Endothelial cell of umbilical vein (primary cell): ENCODE data around the gene PPP1R8.
"Not testable (repeated sequence)": the region's sequence is repeated elsewhere in the genome, so short reads cannot be mapped to it uniquely, and the experiment has no call there.

Experiments used
- EZH2 ChIP-seq: IDR thresholded peaks from 2 replicates; pipeline ENCODE4 v1.6.1; 2012; ENCODE audit warnings: borderline replicate concordance, low read depth, mild to moderate bottlenecking, moderate library complexity, low read length, inconsistent platforms; ENCODE audit not compliant: severe bottlenecking
- POLR2A ChIP-seq: IDR thresholded peaks from 2 replicates; pipeline ENCODE4 v1.6.1; 2012; ENCODE audit warnings: low read depth, mild to moderate bottlenecking, control low read depth, low read length
- TF ChIP-seq, protein P1 (sequence below), 2 donors: IDR thresholded peaks; 1 replicate in 1 of 2; 2 replicates in 1 of 2; pipeline ENCODE4 v1.5.1; 2011; ENCODE audit warnings: low read length in 2 of 2, mild to moderate bottlenecking in 2 of 2, moderate library complexity in 2 of 2, control low read depth in 1 of 2, inconsistent platforms in 1 of 2, low read depth in 1 of 2; ENCODE audit not compliant: insufficient read depth in 1 of 2; ENCODE audit errors: extremely low read depth in 1 of 2
- TF ChIP-seq, protein P2 (sequence below): IDR thresholded peaks from 2 replicates; pipeline ENCODE4 v1.6.1; 2011; ENCODE audit not compliant: insufficient read depth, insufficient read length

DNA sequence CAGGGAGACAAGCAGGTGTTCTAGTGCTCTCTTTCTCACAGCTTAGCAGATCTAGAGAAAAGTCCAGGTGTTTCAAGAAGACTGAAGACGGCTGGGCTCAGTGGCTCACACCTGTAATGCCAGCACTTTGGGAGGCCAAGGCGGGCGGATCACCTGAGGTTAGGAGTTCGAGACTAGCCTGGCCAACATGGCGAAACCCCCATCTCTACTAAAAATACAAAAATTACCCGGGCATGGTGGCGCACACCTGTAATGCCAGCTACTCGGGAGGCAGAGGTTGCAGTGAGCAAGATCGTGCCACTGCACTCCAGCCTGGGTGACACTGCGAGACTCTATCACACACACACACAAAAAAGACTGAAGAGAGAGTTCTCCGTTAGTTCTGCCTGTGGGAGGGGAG, 27.0 kb downstream of the PPP1R8 start:
- TF ChIP-seq EZH2, POLR2A: not testable (repeated sequence)
- TF ChIP-seq, protein P1, sequence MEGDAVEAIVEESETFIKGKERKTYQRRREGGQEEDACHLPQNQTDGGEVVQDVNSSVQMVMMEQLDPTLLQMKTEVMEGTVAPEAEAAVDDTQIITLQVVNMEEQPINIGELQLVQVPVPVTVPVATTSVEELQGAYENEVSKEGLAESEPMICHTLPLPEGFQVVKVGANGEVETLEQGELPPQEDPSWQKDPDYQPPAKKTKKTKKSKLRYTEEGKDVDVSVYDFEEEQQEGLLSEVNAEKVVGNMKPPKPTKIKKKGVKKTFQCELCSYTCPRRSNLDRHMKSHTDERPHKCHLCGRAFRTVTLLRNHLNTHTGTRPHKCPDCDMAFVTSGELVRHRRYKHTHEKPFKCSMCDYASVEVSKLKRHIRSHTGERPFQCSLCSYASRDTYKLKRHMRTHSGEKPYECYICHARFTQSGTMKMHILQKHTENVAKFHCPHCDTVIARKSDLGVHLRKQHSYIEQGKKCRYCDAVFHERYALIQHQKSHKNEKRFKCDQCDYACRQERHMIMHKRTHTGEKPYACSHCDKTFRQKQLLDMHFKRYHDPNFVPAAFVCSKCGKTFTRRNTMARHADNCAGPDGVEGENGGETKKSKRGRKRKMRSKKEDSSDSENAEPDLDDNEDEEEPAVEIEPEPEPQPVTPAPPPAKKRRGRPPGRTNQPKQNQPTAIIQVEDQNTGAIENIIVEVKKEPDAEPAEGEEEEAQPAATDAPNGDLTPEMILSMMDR (IDR thresholded peaks at IDR 0.05; ENCODE audit: extremely low read depth in 1 of 2, insufficient read depth in 1 of 2, low read depth in 1 of 2, low read length in 2 of 2) = not testable (repeated sequence)
- TF ChIP-seq, protein P2, sequence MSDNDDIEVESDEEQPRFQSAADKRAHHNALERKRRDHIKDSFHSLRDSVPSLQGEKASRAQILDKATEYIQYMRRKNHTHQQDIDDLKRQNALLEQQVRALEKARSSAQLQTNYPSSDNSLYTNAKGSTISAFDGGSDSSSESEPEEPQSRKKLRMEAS = not testable (repeated sequence)
